GM12892 (cell line): ENCODE results near the gene FYB1.

Experiments
- DNase-seq: peaks from one replicate; pipeline ENCODE4 v3.0.0; 2011; ENCODE audit not compliant: insufficient read length
- FAIRE-seq: peaks from 2 replicates; lab custom pipeline; 2011; peaks lifted over from hg19 to GRCh38; lab: Jason Lieb, UNC
- POLR2A ChIP-seq: IDR thresholded peaks from 2 replicates; pipeline ENCODE4 v1.6.1; 2011; ENCODE audit warnings: low read depth, low read length, control low read depth
- POLR2AphosphoS5 ChIP-seq: IDR thresholded peaks from 2 replicates; pipeline ENCODE4 v1.6.1; 2011; ENCODE audit warnings: low read depth, low read length, control low read depth
- TAF1 ChIP-seq: IDR thresholded peaks from 2 replicates; pipeline ENCODE4 v1.6.1; 2011; ENCODE audit warnings: low read depth, mild to moderate bottlenecking, control low read depth, low read length, borderline replicate concordance

The FYB1 gene

GRCh38 chr5:39211773-39212172, 7.6 kb downstream of the FYB1 start:
- TF ChIP-seq POLR2AphosphoS5: no peak
- no peak for TF ChIP-seq POLR2A
- FAIRE-seq (no peak), DNase-seq (no peak)

GRCh38 chr5:39209924-39210323, 9.4 kb downstream of the FYB1 start:
- no peak for FAIRE-seq
- TF ChIP-seq TAF1 (no peak), POLR2A (no peak), POLR2AphosphoS5 (no peak)
- no peak for DNase-seq

DNA sequence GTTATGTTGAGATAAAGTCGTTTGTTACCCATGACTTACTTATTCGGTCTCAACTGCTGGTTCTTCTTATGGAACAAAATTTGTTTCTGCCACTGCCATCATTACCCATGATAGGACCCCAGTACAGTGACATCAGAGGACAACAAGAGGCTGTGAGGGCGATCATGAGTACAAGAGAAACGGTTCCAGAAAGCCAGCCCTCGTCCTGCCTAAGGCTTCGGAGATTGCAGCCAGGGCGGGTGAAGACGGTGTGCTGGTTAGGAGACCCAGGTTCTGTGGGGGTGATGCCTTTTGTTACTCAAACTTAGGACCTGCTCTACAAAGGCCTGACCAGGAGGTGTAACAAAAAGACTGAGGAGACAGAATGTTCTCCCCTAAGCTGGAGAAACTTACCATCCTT, 10.9 kb downstream of the FYB1 start:
- no peak for FAIRE-seq
- TF ChIP-seq TAF1: no peak
- TF ChIP-seq POLR2A: no peak
- no peak for TF ChIP-seq POLR2AphosphoS5

DNA sequence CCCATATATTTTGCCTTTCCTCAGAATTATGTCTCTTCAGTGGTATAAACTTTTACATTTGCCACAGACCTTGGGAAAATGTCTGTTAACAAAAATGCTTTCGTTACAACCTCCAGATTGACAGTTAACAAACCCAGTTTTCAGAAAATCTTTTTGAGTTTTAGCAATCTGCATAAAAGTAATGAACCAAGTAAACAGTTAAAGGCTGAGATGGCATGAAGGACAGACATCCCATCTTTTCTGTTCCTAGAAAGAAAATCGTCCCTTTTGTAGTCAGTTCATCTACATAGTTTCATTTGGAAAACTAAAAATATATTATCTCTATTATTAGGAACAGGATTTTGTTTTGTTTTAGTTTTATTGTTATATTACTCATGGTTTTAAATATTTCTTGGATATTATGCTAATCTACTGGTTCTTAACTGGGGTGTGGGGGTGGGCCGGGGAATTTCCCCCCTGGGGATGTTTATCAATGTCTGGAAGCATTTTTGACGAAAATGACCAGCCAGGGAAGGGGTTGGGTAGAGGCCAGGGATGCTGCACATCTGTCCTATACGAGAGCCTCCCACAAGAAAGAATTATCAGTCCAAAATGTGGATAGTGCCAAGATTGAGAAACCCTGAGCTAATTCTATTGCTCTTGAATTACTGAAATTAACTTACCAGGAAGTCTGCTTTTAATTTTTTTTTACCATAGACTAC, 11.9 kb downstream of the FYB1 start:
- FAIRE-seq: no peak
- DNase-seq: no peak
- no peak for TF ChIP-seq TAF1
- no peak for TF ChIP-seq POLR2A

More for the DNA sequence above, 10.9 kb downstream of the FYB1 start:
- DNase-seq: no peak

DNA sequence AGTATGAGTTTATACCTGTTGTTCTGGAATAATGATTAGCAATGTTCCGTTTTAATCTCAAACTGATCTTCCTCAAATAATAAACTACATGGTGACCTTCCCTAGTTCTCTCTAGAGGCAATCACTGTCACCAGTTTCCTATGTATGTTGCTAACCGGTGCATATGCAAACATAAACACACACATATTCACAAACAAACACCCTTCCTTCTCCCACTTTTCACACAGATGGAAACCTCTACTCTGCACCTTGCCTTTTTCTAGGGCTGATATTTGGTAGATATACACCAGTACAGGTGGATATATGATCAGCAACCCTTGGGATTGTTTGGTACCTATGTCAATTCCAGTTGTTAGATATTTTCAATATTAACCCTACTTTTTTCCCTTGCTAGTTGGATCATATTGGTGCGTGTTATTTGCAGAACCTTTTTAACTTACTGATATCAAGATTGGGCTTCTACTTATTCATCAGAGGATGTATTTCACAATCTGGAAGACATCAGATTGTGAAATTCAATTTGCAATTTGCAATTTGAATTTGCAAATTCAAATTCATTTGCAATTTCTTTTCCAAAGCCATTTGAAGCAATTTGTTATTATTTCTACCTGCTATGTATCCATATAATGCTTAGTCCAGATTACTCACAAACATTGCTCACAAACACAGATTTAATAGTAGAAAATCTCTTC, 12.6 kb downstream of the FYB1 start:
- DNase-seq (no peak), FAIRE-seq (no peak)
- TF ChIP-seq TAF1: no peak
- no peak for TF ChIP-seq POLR2AphosphoS5
- TF ChIP-seq POLR2A: no peak

GRCh38 chr5:39205550-39205949, 13.8 kb downstream of the FYB1 start:
- no peak for DNase-seq
- TF ChIP-seq POLR2AphosphoS5: no peak
- no peak for TF ChIP-seq POLR2A
- no peak for TF ChIP-seq TAF1
- no peak for FAIRE-seq

DNA sequence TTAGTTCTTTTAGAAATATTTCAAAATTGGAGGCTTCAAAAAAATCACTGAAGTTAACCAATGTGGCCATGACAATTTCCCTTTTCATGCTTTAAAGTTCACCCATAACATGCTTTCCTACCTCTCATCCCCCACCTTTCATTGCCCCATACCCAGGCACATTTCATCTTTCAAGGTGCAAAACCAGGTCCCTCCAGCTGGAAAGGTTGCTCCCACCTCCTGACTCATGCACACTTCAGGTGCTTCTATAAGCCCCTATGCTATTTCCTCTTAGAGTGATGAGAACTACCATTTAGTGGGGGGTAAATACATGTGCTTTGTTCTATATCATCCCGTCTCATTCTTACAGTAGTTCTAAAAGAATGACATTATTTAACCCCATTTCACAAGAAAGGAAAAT, 15.4 kb downstream of the FYB1 start:
- FAIRE-seq: peak; percentile 17

GRCh38 chr5:39203275-39203922, 16.0 kb downstream of the FYB1 start:
- no peak for DNase-seq
- TF ChIP-seq POLR2A: no peak
- no peak for TF ChIP-seq POLR2AphosphoS5
- TF ChIP-seq TAF1: no peak
- no peak for FAIRE-seq

More for the DNA sequence above, 15.4 kb downstream of the FYB1 start:
- no peak for DNase-seq
- no peak for TF ChIP-seq TAF1
- no peak for TF ChIP-seq POLR2A
- no peak for TF ChIP-seq POLR2AphosphoS5

- DNase-seq (no peak), FAIRE-seq (no peak)
- TF ChIP-seq TAF1 (no peak), POLR2AphosphoS5 (no peak), POLR2A (no peak)
These were observed 16.6 kb downstream of the FYB1 start for GRCh38 chr5:39202597-39203274.

DNA sequence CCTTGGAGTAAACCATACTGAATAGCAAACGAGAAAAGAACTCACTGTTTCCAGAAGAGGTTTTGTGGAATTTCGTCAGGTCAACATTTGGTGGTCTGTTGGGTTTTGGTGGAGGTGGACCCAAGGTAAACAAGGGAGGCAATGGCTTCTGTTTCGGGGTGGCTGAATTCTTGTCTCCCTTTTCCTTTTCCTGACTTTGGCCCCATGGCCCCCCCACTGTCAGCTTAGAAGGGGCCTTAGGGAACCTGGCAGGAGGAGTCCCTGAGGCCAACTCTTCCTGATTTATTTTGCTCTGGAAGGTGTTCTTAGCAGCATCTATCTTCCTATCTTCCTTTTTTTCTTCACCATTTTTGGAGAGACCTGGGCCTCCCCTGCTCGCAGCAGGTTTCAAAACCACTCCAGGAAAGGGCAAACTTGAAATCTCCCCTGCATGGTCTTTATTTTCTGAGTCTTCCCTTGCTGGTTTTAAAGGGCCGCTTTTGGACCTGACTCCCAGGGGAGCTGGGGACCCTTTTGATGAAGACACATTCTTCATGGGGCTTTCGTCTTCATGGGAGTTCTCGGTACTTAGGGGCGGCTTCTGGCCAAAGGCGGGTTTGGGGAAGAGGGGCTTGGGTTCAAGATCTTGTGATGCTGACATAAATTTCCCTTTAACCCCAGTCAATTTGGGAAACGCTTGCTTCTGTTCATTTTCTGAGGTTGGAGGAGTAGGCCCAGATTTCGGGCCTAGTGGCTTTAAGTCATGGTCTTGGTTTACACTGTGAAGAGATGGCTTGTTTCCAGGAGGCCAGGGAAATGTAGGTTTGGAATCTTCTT, 17.4 kb downstream of the FYB1 start:
- TF ChIP-seq POLR2A (no peak), POLR2AphosphoS5 (no peak), TAF1 (no peak)
- DNase-seq (no peak), FAIRE-seq (no peak)

- DNase-seq (no peak), FAIRE-seq (no peak)
- TF ChIP-seq POLR2A (no peak), POLR2AphosphoS5 (no peak), TAF1 (no peak)
These were observed 18.1 kb downstream of the FYB1 start for GRCh38 chr5:39201160-39201780.
